Measurements from ENCODE around the gene CATSPERB.

CATSPERB gene

GRCh38 chr14:91737619-91738018 is 5.7 kb upstream of the CATSPERB start:
- Histone ChIP-seq H3K4me3 (ENCODE audit: low read length, poor library complexity, severe bottlenecking) (no peak overlapping the region), H3K4me1 (ENCODE audit: insufficient read depth, low read length, poor library complexity, severe bottlenecking) (no peaks in the 10 kb centered on the region), H3K36me3 (ENCODE audit: insufficient read depth, low read length) (no peaks in the 10 kb centered on the region), H3K9me2 (replicated peaks; ENCODE audit: low read depth, low read length) (no peaks in the 10 kb centered on the region), H3K9ac (ENCODE audit: low read depth, low read length, poor library complexity, severe bottlenecking) (no peak overlapping the region), H4K20me1 (ENCODE audit: insufficient read depth, low read length, poor library complexity, severe bottlenecking) (no peaks in the 10 kb centered on the region), H3F3A (ENCODE audit: low read depth) (no peaks in the 10 kb centered on the region), H3K79me2 (ENCODE audit: insufficient read depth, low read length) (no peaks in the 10 kb centered on the region), H3K9me3 (ENCODE audit: insufficient read depth, low read depth, low read length) (0 out of 2 replicates have a peak, but pooled peaks cover 2% of the 10 kb centered on the region), H2AFZ (ENCODE audit: low read length) (no peak overlapping the region), H3K4me2 (ENCODE audit: low read depth, low read length, poor library complexity, severe bottlenecking) (no peak overlapping the region), H3K27me3 (ENCODE audit: insufficient read depth, low read length, poor library complexity, severe bottlenecking) (no peaks in the 10 kb centered on the region)
- TF ChIP-seq EZH2phosphoT487 (IDR thresholded peaks at IDR 0.05; ENCODE audit: borderline replicate concordance), result no peak
- TF ChIP-seq CTCF (conservative IDR thresholded peaks at IDR 0.05; ENCODE audit: low read length), result no peak

- Histone ChIP-seq H3F3A (ENCODE audit: low read depth) (no peaks in the 10 kb centered on the region), H3K36me3 (ENCODE audit: insufficient read depth, low read length) (no peaks in the 10 kb centered on the region), H3K4me1 (ENCODE audit: insufficient read depth, low read length, poor library complexity, severe bottlenecking) (peaks cover 11% of the 10 kb centered on the region), H3K4me2 (ENCODE audit: low read depth, low read length, poor library complexity, severe bottlenecking) (no peak overlapping the region), H3K9me2 (replicated peaks; ENCODE audit: low read depth, low read length) (no peaks in the 10 kb centered on the region), H2AFZ (ENCODE audit: low read length) (no peak overlapping the region), H3K27me3 (ENCODE audit: insufficient read depth, low read length, poor library complexity, severe bottlenecking) (no peaks in the 10 kb centered on the region), H3K4me3 (ENCODE audit: low read length, poor library complexity, severe bottlenecking) (no peak overlapping the region), H4K20me1 (ENCODE audit: insufficient read depth, low read length, poor library complexity, severe bottlenecking) (no peaks in the 10 kb centered on the region), H3K9ac (ENCODE audit: low read depth, low read length, poor library complexity, severe bottlenecking) (no peak overlapping the region), H3K79me2 (ENCODE audit: insufficient read depth, low read length) (no peaks in the 10 kb centered on the region), H3K9me3 (ENCODE audit: insufficient read depth, low read depth, low read length) (no peaks in the 10 kb centered on the region)
- TF ChIP-seq EZH2phosphoT487 (IDR thresholded peaks at IDR 0.05; ENCODE audit: borderline replicate concordance), result no peak
- no peak for TF ChIP-seq CTCF (conservative IDR thresholded peaks at IDR 0.05; ENCODE audit: low read length)
Measured at GRCh38 chr14:91732859-91733477, 1.1 kb upstream of the CATSPERB start.

GRCh38 chr14:91732439-91732838 is 553 bp upstream of the CATSPERB start:
- Histone ChIP-seq H3K9ac (ENCODE audit: low read depth, low read length, poor library complexity, severe bottlenecking) (no peak overlapping the region), H3K9me2 (replicated peaks; ENCODE audit: low read depth, low read length) (no peaks in the 10 kb centered on the region), H3K27me3 (ENCODE audit: insufficient read depth, low read length, poor library complexity, severe bottlenecking) (no peaks in the 10 kb centered on the region), H4K20me1 (ENCODE audit: insufficient read depth, low read length, poor library complexity, severe bottlenecking) (no peaks in the 10 kb centered on the region), H3K79me2 (ENCODE audit: insufficient read depth, low read length) (no peaks in the 10 kb centered on the region), H3K4me1 (ENCODE audit: insufficient read depth, low read length, poor library complexity, severe bottlenecking) (peaks cover 11% of the 10 kb centered on the region), H3K4me3 (ENCODE audit: low read length, poor library complexity, severe bottlenecking) (no peak overlapping the region), H3K4me2 (ENCODE audit: low read depth, low read length, poor library complexity, severe bottlenecking) (no peak overlapping the region), H3K9me3 (ENCODE audit: insufficient read depth, low read depth, low read length) (no peaks in the 10 kb centered on the region), H3K36me3 (ENCODE audit: insufficient read depth, low read length) (no peaks in the 10 kb centered on the region), H3F3A (ENCODE audit: low read depth) (no peaks in the 10 kb centered on the region), H2AFZ (ENCODE audit: low read length) (no peak overlapping the region)
- TF ChIP-seq EZH2phosphoT487 (IDR thresholded peaks at IDR 0.05; ENCODE audit: borderline replicate concordance) (no peak), CTCF (conservative IDR thresholded peaks at IDR 0.05; ENCODE audit: low read length) (no peak)
